Nephron (organoid): ENCODE measurements around the gene ZNF335.
A peak's percentile ranks its signal among the peaks of the same experiment; 100 is the strongest.

ENCODE experiments used
- H3K27ac Mint-ChIP-seq, 3 experiments: 2 replicates each; pipeline ENCODE4 v1.8.0; 2020; ENCODE audit warnings: mixed read lengths in 3 of 3, mild to moderate bottlenecking in 2 of 3, moderate library complexity in 1 of 3
- H3K27me3 Mint-ChIP-seq: 2 replicates; pipeline ENCODE4 v1.8.0; 2021; ENCODE audit warnings: low read depth, mild to moderate bottlenecking, moderate library complexity, mixed read lengths
- H3K36me3 Mint-ChIP-seq: 2 replicates; pipeline ENCODE4 v1.8.0; 2020; ENCODE audit warnings: low read depth, mixed read lengths
- H3K4me1 Mint-ChIP-seq: 2 replicates; pipeline ENCODE4 v1.8.0; 2020; ENCODE audit warnings: mixed read lengths
- H3K4me3 Mint-ChIP-seq, 3 experiments: 2 replicates each; pipeline ENCODE4 v1.8.0; 2020; ENCODE audit warnings: mild to moderate bottlenecking in 3 of 3, mixed read lengths in 3 of 3, moderate library complexity in 2 of 3
- H3K9me3 Mint-ChIP-seq: 2 replicates; pipeline ENCODE4 v1.8.0; 2020; ENCODE audit warnings: mixed read lengths
- TF ChIP-seq, protein P1 (sequence below), 3 experiments: fragments of 200-600 bp; sonication (generic); IDR thresholded peaks; one replicate each; pipeline ENCODE4 v1.5.0; 2021; ENCODE audit warnings: antibody characterized with exemption in 3 of 3; ENCODE audit not compliant: unreplicated experiment in 3 of 3

ZNF335 gene

DNA sequence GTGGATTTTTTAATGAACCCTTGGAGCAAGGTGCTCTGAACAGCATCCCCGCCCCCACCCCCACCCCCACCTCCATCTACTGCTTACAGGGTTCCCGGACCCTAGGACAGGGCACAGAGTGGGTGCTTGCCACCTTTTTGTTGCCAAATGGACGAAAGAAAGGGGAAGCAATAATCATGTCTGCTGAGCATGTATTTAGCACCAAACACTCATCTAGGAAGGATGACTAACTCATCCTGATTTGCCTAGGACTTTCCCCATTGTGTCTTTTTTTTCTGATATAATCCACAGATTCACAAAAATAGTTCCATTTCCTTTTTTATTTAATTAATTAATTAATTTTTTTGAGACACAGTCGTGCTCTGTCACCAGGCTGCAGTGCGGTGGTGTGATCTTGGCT is 58.9 kb downstream of the ZNF335 start:
- Mint-ChIP-seq H3K27ac (no peak overlapping the region), H3K27me3 (no peaks in the 10 kb centered on the region), H3K4me1 (peaks cover 25% of the 10 kb centered on the region), H3K36me3 (peaks cover 12% of the 10 kb centered on the region), H3K4me3 (peak overlapping the region; percentile 42 to 64 (median 56)), H3K9me3 (no peaks in the 10 kb centered on the region)
- TF ChIP-seq, protein P1, sequence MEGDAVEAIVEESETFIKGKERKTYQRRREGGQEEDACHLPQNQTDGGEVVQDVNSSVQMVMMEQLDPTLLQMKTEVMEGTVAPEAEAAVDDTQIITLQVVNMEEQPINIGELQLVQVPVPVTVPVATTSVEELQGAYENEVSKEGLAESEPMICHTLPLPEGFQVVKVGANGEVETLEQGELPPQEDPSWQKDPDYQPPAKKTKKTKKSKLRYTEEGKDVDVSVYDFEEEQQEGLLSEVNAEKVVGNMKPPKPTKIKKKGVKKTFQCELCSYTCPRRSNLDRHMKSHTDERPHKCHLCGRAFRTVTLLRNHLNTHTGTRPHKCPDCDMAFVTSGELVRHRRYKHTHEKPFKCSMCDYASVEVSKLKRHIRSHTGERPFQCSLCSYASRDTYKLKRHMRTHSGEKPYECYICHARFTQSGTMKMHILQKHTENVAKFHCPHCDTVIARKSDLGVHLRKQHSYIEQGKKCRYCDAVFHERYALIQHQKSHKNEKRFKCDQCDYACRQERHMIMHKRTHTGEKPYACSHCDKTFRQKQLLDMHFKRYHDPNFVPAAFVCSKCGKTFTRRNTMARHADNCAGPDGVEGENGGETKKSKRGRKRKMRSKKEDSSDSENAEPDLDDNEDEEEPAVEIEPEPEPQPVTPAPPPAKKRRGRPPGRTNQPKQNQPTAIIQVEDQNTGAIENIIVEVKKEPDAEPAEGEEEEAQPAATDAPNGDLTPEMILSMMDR (IDR thresholded peaks at IDR 0.05; ENCODE audit: unreplicated experiment in 3 of 3), result no peak

DNA sequence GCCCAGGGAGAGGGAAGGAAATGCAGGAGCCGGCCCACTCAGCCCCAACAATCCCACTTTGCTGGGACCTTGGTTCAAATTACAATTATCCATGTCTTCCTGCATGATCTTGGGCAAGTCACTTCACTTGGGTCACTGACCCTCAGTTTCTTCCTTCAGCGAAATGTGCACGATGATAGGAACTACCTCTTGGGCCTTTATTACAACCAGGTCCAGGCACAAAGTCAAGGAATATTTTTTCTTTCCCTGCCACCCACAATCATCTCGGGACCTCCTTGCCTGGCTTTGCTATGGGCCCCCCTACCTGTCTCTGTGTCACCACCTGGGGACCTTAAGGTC is 59.7 kb downstream of the ZNF335 start:
- peaks cover 20% of the 10 kb centered on the region for H3K36me3 Mint-ChIP-seq
- TF ChIP-seq, protein P1 (IDR thresholded peaks at IDR 0.05; ENCODE audit: unreplicated experiment in 3 of 3), result no peak
- peak overlapping the region; percentile 44 to 91 (median 84) for H3K27ac Mint-ChIP-seq
- no peaks in the 10 kb centered on the region for H3K9me3 Mint-ChIP-seq
- H3K27me3 Mint-ChIP-seq, result no peaks in the 10 kb centered on the region
- peaks cover 17% of the 10 kb centered on the region for H3K4me1 Mint-ChIP-seq
- peak overlapping the region; percentile 69 to 77 (median 75) for H3K4me3 Mint-ChIP-seq

- peaks cover 17% of the 10 kb centered on the region for H3K4me1 Mint-ChIP-seq
- peaks cover 22% of the 10 kb centered on the region for H3K36me3 Mint-ChIP-seq
- H3K4me3 Mint-ChIP-seq, result peak within 1 kb of the TSS; percentile 69 to 77 (median 75)
- H3K27ac Mint-ChIP-seq, result peak within 1 kb of the TSS; percentile 44 to 91 (median 84)
- H3K27me3 Mint-ChIP-seq, result no peaks in the 10 kb centered on the region
- TF ChIP-seq, protein P1 (IDR thresholded peaks at IDR 0.05; ENCODE audit: unreplicated experiment in 3 of 3), result no peak
- no peaks in the 10 kb centered on the region for H3K9me3 Mint-ChIP-seq
Observed at GRCh38 chr20:45911486-45912343, 60.3 kb downstream of the ZNF335 start, which contains the start of gene PLTP. Gene PLTP (minus strand): TSS chr20:45912155. CDS start chr20:45911452, 703 bp downstream.

DNA sequence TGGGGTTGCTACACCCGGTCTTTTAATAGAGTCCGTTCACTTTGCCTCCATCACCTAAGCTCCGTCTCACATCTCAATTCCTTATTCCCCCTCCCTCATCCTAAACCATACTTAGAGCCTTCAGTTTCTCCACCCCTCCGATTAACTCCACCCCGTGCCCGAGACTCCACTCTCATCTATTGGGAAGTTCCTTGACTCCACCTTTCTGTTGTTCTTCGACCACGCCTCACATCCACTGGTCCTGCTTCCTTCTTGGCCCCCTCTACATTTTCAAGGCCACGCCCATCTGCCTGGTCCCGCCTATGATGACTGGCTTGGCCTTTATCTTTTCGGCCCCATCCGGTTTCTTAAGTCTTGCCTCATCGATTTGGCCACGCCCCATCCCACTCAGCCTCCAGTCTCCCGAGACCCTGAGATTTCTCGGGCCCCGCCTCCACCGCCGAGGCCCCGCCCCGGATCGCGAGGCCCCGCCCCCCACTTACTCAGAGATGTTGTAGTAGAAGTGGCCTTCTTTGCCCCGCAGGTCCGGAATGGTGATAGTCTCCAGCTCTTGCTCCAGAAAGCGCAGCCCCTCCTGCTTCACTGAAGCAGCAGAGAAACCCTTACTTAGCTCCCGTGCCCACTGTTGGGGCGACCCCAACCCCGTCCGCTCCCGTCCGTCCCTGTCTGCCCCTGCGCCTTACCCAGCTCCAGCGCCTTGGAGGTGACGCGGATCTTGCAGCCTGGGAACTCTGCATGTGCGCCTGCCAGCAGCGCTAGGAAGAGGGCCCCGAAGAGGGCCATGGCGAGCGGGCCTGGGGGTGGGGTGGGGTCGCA is 61.1 kb downstream of the ZNF335 start:
- Mint-ChIP-seq H3K27me3 (no peaks in the 10 kb centered on the region), H3K4me3 (peak overlapping the region; percentile 69 to 77 (median 75)), H3K4me1 (peaks cover 17% of the 10 kb centered on the region), H3K27ac (peak overlapping the region; percentile 44 to 91 (median 62)), H3K9me3 (no peaks in the 10 kb centered on the region), H3K36me3 (peaks cover 26% of the 10 kb centered on the region)
- TF ChIP-seq, protein P1 (IDR thresholded peaks at IDR 0.05; ENCODE audit: unreplicated experiment in 3 of 3), result no peak

- TF ChIP-seq, protein P1 (IDR thresholded peaks at IDR 0.05; ENCODE audit: unreplicated experiment in 3 of 3), result no peak
- Mint-ChIP-seq H3K27ac (peak overlapping the region; percentile 44 to 91 (median 62)), H3K9me3 (no peaks in the 10 kb centered on the region), H3K27me3 (no peaks in the 10 kb centered on the region), H3K4me1 (peaks cover 17% of the 10 kb centered on the region), H3K4me3 (peak overlapping the region; percentile 69 to 77 (median 75)), H3K36me3 (peaks cover 31% of the 10 kb centered on the region)
Observed at GRCh38 chr20:45909817-45910669, 62.0 kb downstream of the ZNF335 start.
